Stimulated activated CD8-positive, alpha-beta memory T cell treated with anti-CD3 and anti-CD28 coated beads, Interleukin-12 subunit alpha, Interleukin-12 subunit beta, amount 100 ng/mL, for 24 hours (primary cell): ENCODE results near the gene MRPL1.
"Not testable (repeated sequence)": the region's sequence is repeated elsewhere in the genome, so short reads cannot be mapped to it uniquely, and the experiment has no call there.

ENCODE experiments used
- DNase-seq: peaks from one replicate; pipeline ENCODE4 v3.0.0-alpha.2; 2020; ENCODE audit errors: extremely low read depth

MRPL1 gene

DNA sequence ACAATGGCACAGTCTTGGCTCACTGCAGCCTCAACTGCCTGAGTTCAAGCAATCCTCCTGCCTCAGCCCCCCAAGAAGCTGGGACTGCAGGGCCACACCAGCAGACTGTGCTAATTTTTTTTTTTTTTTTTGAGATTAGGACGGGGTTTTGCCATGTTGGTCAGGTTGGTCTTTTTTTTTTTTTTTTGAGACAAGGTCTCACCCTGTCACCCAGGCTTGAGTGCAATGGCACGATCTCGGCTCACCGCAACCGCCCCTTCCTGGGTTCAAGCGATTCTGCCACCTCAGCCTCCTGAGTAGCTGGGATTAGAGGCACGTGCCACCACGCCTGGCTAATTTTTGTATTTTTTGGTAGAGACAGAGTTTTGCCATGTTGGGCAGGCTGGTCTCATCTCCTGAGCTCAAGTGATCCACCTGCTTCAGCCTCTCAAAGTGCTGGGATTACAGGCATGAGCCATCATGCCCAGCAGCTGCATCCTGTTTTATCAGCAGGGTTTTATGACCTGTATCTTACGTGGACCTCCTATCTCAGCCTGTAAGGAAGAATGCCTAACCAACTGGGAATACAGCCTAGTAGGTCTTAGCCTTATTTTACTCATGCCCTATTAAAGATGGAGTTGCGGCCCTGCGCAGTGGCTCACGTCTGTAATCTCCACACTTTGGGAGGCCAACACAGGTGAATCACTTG lies 13.2 kb upstream of the MRPL1 start:
- DNase-seq, result no peak

GRCh38 chr4:77852892-77853495 lies 9.6 kb upstream of the MRPL1 start:
- no peak for DNase-seq

DNA sequence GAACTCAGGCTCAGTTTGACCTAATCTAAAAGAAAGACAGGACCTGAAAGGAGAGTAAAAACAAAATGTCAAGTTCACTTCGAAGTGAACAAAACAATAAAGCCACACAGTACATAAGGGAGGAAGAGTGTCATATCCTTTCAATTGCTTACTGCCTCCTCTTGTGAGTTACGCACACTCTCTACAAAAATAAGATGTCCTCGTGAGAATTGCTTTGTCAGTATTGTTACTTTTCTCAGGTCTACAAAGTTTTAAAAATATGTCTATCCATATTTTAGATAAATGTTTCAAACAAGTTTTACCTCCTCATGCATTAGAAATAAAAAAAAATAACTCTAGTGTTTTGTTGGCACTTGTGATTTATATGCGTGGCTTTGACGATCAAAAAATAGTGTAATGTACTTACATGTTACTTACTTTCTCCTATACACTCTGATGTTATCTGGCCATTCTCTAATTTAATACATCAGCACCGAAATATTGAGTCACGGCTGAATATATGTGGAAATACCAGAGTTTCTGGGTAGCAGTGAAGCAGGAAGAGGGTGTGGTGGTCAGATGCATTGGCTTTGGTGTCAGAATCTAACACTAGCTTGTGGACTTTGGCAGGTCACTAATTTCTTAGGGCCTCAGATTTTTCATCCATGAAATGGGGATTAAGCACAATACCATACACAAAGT lies 8.1 kb upstream of the MRPL1 start:
- DNase-seq, result no peak

DNA sequence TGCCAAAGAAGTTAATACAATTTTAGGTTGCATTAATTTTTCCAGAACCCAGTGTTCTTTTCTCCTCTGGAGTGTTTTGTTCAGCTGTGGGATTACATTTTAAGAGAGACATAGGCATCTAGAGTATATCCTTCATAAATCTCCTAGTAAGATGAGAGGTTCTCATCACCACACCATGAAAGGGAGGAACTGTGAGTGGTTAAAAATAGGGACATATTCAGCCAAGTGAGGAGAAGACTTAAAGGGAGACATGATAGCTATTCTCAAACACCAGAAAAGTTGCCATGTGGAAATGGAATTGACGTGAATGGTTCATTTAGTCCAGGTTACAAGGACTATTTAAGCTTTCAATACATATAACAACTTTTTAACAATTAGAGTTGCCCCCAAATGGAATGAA lies 6.5 kb upstream of the MRPL1 start:
- DNase-seq, result no peak

DNA sequence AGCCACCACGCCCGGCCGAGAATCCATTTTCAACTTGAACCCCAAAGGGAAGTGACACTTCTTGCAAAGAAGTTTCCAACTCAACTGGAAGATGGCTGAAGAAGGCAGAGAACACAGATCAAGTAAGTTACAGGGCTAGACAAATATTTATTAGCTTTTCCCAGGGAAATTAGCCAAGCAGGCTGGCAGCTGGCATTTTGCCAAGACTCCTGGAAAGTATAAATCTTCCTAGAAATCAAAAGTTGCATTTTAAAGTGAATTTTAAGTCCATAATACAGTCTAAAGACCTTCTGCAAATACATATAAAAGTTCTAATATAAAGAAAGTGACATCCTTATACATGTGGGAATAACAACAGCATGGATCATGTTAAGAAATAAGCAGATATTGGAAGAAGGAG lies 3.4 kb upstream of the MRPL1 start:
- DNase-seq, result no peak

DNA sequence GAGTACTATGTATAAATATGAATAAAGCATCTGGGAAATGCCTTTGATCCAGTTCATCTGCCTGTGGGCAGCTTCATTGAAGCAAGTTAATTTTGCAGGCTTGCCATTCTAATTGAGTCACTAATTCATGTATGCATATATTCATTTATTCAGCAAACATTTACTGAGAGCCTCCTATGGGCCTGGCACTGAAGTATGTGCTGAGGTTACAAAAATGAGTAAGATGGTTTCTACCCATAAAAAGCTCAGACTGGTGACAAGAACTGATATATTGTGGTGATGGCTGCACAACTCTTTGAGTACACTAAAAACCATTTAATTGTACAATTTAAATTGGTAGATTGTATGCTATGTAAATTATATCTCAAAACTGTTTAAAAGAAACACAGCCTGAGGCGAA lies 1.1 kb upstream of the MRPL1 start:
- no peak for DNase-seq

GRCh38 chr4:77863341-77863740 lies 711 bp downstream of the MRPL1 start:
- DNase-seq, result not testable (repeated sequence)

GRCh38 chr4:77865259-77865658 lies 2.6 kb downstream of the MRPL1 start:
- no peak for DNase-seq

GRCh38 chr4:77872723-77873445 lies 10.3 kb downstream of the MRPL1 start:
- no peak for DNase-seq

DNA sequence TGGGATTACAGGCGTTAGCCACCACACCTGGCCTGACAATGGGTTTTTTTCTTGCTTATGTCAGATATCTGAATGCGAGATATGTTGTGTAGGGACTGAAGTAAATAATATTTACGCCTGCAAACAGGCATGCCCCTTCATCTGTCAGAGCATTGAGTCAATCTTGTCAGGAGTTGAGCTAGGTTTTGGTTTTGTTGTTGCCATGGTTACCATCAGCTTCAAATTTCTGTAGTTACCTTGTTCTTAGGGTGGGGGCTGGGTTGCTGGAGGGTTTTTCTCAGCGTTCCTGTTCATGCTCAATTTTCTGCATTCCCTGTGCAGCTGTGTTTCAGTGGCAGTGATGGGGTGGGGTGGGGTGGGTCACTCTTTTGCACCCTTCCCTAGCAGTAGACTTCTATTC lies 14.5 kb downstream of the MRPL1 start:
- no peak for DNase-seq

DNA sequence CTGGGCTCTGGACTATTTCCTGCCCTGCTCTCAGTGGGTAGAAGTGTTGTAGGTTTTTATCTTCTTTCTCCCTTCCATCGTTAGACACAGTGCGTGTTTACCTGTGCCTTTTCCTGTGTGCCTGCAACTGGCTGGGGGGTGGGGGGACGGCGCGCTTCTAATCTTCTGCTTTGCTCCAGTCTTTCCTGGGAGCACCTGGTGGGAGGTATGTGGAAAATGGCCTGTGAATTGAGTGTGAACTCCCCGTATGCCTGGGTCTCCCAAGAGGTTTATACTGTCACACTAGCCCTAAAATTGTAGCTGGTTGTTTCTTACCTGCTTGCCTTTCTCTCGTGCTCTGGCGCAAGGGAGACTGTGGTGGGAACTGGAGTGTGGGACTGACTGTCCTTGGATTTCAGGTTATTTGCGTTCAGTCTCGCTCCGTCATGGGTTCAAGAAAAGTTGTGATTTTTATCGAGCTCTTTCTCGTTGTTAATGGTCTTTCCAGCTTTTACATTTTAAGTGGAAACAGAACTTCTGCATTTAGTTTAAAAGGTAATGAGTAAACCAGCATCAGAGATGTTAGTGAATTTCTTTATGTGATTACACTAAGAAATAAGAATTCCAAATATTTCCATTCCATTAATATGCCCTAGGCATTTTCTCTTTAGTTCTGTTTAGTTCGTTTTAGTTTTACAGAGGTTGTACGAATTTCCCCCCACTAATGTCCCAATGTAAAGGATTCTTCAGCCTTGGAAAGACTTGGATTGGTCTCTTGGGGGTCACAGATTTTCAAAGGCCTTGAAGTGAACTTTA lies 15.3 kb downstream of the MRPL1 start:
- no peak for DNase-seq

- DNase-seq, result no peak
Observed at GRCh38 chr4:77880784-77881183, 18.2 kb downstream of the MRPL1 start.

DNA sequence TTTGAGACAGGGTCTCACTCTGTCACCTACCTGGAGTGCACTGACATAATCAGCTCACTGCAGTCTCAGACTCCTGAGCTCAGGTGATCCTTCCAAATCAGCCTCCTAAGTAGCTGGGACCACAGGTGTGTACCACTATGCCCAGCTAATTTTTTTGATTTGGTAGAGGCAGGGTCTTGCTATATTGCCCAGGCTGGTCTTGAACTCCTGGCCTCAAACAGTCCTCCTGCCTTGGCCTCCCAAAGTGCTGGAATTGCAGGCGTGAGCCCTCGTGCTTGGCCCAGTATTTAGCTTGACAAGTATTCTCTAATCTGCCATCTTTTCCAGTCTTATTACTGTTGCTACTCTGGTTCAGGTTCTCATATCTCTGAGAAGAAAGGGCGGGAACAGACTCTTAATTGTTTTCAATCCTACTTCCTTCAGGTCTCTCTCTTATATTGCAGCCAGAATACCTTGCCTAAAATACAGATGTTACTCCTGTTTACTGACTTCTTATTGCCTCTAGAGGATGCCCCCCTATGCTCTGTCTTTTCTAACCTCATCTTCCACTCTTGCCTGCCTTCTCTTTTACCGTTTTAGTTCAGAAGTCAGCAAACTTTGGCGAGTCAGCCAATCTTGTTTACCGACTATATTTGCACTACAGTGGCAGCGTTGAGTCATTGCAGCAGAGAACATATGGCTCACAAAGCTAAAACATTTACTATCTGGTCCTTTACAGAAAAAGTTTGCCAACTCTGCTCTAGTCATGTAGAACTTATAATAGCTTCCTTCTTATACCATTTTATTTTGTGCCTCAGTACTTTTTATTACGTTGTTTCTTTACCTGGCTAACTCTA lies 19.0 kb downstream of the MRPL1 start:
- DNase-seq, result no peak

- DNase-seq, result no peak
Observed at GRCh38 chr4:77893451-77893850, 30.8 kb downstream of the MRPL1 start.

DNA sequence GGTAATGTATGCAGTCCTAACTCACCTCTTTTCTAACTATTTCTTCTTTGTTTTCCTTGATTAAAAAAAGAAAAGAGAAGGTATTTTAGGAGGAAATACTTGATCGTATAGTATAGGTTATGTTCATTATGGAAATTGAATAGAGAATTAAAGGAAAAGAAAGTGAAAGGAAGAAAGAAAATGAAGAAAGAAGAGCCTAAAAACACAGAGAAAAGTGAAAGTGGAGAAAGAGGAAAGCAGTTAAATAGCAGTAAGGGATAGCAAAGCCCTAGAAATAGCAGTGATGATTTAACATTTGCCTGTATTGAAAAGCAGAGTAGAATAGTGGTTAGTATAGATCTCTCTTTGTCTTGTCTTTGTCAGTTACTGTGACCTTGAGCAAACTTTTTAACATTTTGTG lies 37.0 kb downstream of the MRPL1 start:
- no peak for DNase-seq

DNA sequence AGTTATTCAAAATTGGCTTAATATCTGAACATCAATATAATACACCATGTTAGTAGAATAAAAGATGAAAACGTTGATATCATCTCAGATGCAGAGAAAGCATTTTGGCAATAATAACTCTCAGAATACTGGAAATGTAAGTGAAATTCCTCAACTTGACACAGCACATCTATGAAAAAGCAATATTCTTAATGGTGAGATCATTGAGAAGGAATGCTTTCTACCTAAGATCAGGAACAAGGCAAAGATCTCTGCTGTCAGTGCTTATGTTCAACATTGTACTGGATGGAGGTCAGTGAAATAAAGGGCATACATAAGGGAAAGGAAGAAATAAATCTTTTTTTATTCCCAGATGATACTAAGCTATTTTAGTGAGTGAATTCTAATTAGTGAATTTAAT lies 40.6 kb downstream of the MRPL1 start:
- no peak for DNase-seq

DNA sequence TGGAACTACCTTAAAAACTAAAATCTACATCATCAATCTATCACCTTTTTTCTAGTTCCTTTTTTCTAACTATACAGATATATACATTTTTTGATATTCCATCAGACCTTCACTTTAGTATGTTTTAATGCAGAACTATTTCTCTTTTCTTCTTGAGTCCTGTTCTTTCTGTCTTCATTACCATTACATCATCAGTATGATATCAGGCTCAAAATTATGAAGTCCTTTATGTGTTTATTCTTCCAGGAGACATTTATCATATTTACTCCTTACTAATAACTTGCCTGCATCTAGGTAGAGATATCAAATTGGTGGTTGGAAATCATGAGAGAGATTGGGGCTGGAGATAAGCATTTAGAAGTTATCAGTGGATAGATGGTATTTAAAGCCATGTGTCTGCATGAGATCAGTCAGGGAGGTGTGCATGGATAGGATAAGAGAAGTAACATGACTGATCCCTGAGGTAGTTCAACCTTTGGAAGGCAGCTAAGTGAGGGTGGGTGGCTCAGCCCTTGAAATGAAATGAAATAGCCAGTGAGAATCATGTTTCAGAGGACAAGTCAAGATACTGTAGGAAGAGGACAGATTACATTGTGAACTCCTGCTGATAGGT lies 43.1 kb downstream of the MRPL1 start:
- no peak for DNase-seq

GRCh38 chr4:77910676-77911075 lies 48.0 kb downstream of the MRPL1 start:
- DNase-seq, result no peak

DNA sequence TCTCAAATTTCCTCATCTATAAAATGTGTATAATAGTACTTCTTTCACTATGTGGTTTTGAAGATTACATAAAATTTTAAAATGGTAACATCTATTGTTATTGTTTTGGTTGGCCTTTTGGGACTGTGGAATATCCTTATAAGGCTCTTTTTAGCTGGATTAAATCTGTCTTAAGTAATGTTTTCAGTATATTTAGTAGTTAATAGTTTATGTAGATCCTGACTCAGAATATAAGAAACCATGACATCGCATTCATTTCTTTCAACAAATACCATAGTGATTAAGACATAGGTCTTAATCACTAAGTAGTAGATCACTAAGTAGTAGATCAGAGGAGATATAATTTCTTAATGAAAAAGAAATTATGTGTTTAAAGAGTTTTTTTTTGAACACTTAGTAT lies 48.5 kb downstream of the MRPL1 start:
- DNase-seq, result no peak

- DNase-seq, result no peak
Observed at GRCh38 chr4:77911842-77912450, 49.3 kb downstream of the MRPL1 start.
